Eye (tissue), 1 donor: ENCODE results near the gene NT5C1B.

Source experiments
- DNase-seq: peaks from one replicate; pipeline ENCODE4 v3.0.0-alpha.2; 2015

The NT5C1B gene

GRCh38 chr2:18599509-18600254 is 10.3 kb upstream of the NT5C1B start:
- peak; percentile 75 for DNase-seq

GRCh38 chr2:18598848-18599484 is 9.6 kb upstream of the NT5C1B start:
- peak; percentile 28 for DNase-seq

GRCh38 chr2:18597618-18598017 is 8.2 kb upstream of the NT5C1B start:
- no peak for DNase-seq

- no peak for DNase-seq
These were observed 7.6 kb upstream of the NT5C1B start for GRCh38 chr2:18596993-18597392.

- DNase-seq = no peak
These were observed 4.1 kb upstream of the NT5C1B start for GRCh38 chr2:18593496-18593895.

- no peak for DNase-seq
These were observed 3.0 kb upstream of the NT5C1B start for GRCh38 chr2:18592372-18592771.

- DNase-seq = no peak
These were observed 567 bp downstream of the NT5C1B start for GRCh38 chr2:18588802-18589201.

- DNase-seq = no peak
These were observed 1.3 kb downstream of the NT5C1B start for GRCh38 chr2:18588049-18588448.

- DNase-seq = no peak
These were observed 3.8 kb downstream of the NT5C1B start for GRCh38 chr2:18585526-18585925.

GRCh38 chr2:18584608-18584954 is 4.8 kb downstream of the NT5C1B start:
- DNase-seq = no peak

- DNase-seq = no peak
These were observed 5.3 kb downstream of the NT5C1B start for GRCh38 chr2:18583905-18584607.

GRCh38 chr2:18580606-18581005 is 8.8 kb downstream of the NT5C1B start:
- DNase-seq = no peak

- no peak for DNase-seq
These were observed 11.3 kb downstream of the NT5C1B start for GRCh38 chr2:18578033-18578432.

- DNase-seq = no peak
These were observed 23.1 kb downstream of the NT5C1B start for GRCh38 chr2:18566145-18566769.

- DNase-seq = no peak
These were observed 28.6 kb downstream of the NT5C1B start for GRCh38 chr2:18560797-18561085.

GRCh38 chr2:18560031-18560796 is 29.2 kb downstream of the NT5C1B start, which contains the start of gene RDH14:
TSS of gene RDH14 (minus strand) at chr2:18560653. CDS start at chr2:18560572, 81 bp downstream.
- peak; percentile 98 for DNase-seq

- DNase-seq = peak; percentile 74
These were observed 29.8 kb downstream of the NT5C1B start for GRCh38 chr2:18559531-18560030.

GRCh38 chr2:18558458-18558857 is 30.9 kb downstream of the NT5C1B start:
- DNase-seq = no peak

- no peak for DNase-seq
These were observed 32.2 kb downstream of the NT5C1B start for GRCh38 chr2:18557121-18557520.

- no peak for DNase-seq
These were observed 36.9 kb downstream of the NT5C1B start for GRCh38 chr2:18552351-18553077.

- no peak for DNase-seq
These were observed 37.7 kb downstream of the NT5C1B start for GRCh38 chr2:18551623-18552022.

GRCh38 chr2:18551169-18551568 is 38.2 kb downstream of the NT5C1B start:
- no peak for DNase-seq
